ENCODE measurements around the gene EIF3M. TPM values are rescaled to one million over a fixed set of nuclear protein-coding genes. Genes with fewer than 3 reads are reported as not detected.
A peak's percentile ranks its signal among the peaks of the same experiment; 100 is the strongest.

EIF3M gene
- total and polyA plus RNA-seq, 9 donors = 306 to 374 (median 346) TPM

DNA sequence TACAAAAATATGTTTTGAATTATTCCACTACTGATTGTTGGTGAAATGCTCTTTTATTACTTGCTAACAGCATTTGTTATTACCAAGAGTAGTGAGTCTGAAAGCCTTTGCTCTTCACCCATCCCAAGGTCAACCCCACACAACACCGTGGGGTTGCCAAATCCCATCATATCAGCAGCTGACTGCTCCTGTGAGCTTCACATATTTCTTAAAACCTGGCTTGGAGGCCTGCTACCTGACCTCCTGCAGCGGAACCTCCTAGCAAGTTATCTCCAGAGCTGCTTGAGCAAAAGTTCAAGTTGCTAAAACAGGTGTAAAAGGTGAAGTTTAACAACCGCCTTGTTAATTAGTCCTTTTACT, 20.1 kb upstream of the EIF3M start:
- H3K4me1 ChIP-seq (ENCODE audit: control insufficient read depth, insufficient read depth, low read length) = no peaks in the 10 kb centered on the region
- H3K27ac ChIP-seq (ENCODE audit: low read length) = no peak overlapping the region
- H3K36me3 ChIP-seq (ENCODE audit: control insufficient read depth, insufficient read depth, low read length) = no peaks in the 10 kb centered on the region
- no peaks in the 10 kb centered on the region for H3K27me3 ChIP-seq (ENCODE audit: control insufficient read depth, insufficient read depth, low read length)
- no peak for DNase-seq
- WGBS (ENCODE audit: insufficient coverage) = 0% methylated on average over 1 of the region's 3 CpGs
- H3K9me3 ChIP-seq (replicated peaks; ENCODE audit: control insufficient read depth, low read depth, low read length) = no peaks in the 10 kb centered on the region
- H3K4me3 ChIP-seq (ENCODE audit: low read length) = no peak overlapping the region

DNA sequence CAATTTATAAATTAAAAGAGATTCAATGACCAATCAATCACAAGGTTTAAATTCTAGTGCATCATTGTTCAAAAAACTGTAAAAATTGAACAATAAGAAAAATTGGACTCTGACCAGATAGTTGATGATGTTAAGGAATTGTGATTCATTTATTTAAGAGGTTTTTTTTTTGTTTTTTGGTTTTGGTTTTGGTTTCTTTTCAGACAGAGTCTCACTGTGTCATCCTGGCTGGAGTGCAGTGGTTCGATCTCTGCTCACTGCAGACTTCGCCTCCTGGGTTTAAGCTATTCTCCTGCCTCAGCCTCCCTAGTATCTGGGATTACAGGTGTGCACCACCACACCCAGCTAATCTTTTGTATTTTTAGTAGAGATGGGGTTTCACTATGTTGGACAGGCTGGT, 17.1 kb upstream of the EIF3M start:
- DNase-seq = no peak
- Histone ChIP-seq H3K9me3 (replicated peaks; ENCODE audit: control insufficient read depth, low read depth, low read length) (no peaks in the 10 kb centered on the region), H3K4me3 (ENCODE audit: low read length) (no peak overlapping the region), H3K4me1 (ENCODE audit: control insufficient read depth, insufficient read depth, low read length) (no peaks in the 10 kb centered on the region), H3K27me3 (ENCODE audit: control insufficient read depth, insufficient read depth, low read length) (no peaks in the 10 kb centered on the region), H3K36me3 (ENCODE audit: control insufficient read depth, insufficient read depth, low read length) (no peaks in the 10 kb centered on the region), H3K27ac (ENCODE audit: low read length) (no peak overlapping the region)
- no CpG with 5 or more reads among the region's 2 CpGs for WGBS (ENCODE audit: insufficient coverage)

DNA sequence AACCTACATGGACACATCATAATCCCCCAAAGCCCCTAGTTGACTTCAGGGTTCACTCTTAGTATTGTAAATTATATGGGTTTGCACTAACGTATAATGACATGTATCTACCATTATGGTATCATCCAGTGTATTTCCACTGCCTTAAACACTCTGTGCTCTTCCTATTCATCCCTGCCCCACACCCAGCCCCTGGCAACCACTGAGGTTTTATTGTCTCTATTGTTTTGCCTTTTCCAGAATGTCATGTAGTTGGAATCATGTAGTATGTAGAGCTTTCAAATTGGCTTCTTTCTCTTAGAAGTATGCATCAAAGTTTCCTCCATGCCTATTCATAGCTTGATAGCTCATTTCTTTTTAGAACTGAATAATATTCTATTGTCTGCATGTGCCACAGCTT, 16.5 kb upstream of the EIF3M start:
- no peaks in the 10 kb centered on the region for H3K36me3 ChIP-seq (ENCODE audit: control insufficient read depth, insufficient read depth, low read length)
- DNase-seq = no peak
- WGBS (ENCODE audit: insufficient coverage) = no CpG with 5 or more reads among the region's 1 CpG
- H3K27ac ChIP-seq (ENCODE audit: low read length) = no peak overlapping the region
- H3K9me3 ChIP-seq (replicated peaks; ENCODE audit: control insufficient read depth, low read depth, low read length) = no peaks in the 10 kb centered on the region
- H3K27me3 ChIP-seq (ENCODE audit: control insufficient read depth, insufficient read depth, low read length) = no peaks in the 10 kb centered on the region
- no peak overlapping the region for H3K4me3 ChIP-seq (ENCODE audit: low read length)
- H3K4me1 ChIP-seq (ENCODE audit: control insufficient read depth, insufficient read depth, low read length) = no peaks in the 10 kb centered on the region

DNA sequence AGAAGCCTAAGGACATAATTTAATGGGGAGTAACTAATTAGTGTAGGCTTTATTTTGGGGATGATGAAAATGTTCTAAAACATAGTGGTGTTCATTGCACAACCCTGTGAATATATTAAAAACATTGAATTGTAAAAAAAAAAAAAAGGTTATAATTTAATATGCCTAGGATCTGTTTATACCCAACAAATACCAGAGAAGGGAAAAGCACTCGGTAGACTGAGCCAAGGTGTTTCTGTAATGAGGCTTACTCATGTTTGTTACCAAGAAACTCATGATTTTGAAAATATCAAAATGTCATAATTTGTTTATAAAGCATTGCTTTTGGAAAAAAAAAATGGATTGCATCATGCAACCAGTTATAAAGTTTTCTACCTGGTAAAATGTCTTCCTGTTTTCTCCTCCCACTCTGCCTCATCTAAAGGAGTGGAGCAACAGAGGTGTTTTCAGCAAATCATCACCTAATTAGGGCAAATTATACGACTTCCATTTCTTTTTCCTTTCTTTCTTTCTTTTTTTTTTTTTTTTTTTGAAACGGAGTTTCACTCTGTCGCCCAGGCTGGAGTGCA, 14.2 kb upstream of the EIF3M start:
- Histone ChIP-seq H3K9me3 (replicated peaks; ENCODE audit: control insufficient read depth, low read depth, low read length) (no peaks in the 10 kb centered on the region), H3K4me3 (ENCODE audit: low read length) (no peak overlapping the region), H3K4me1 (ENCODE audit: control insufficient read depth, insufficient read depth, low read length) (no peaks in the 10 kb centered on the region), H3K36me3 (ENCODE audit: control insufficient read depth, insufficient read depth, low read length) (no peaks in the 10 kb centered on the region), H3K27ac (ENCODE audit: low read length) (no peak overlapping the region), H3K27me3 (ENCODE audit: control insufficient read depth, insufficient read depth, low read length) (no peaks in the 10 kb centered on the region)
- 83% methylated on average over 1 of the region's 4 CpGs for WGBS (ENCODE audit: insufficient coverage)
- no peak for DNase-seq

DNA sequence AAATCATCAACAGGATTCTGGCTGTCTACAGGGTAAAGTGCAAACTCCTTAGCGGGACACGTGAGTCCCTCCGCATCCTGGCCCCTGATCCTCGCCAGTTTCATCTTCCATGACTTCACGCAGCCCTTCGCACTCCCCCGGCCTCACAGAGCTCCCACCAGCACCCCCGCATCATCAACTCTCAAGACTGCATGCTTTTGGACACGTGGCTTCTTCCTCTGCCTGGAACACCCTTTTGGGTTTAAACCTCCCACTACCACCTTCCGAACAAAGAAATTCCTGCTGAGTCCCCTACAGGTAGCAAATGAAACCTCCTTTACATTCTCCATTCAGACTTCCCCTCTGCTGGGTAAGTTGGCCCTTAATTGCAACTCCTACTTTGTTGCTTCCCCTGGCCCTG, 12.6 kb upstream of the EIF3M start:
- Histone ChIP-seq H3K27me3 (ENCODE audit: control insufficient read depth, insufficient read depth, low read length) (no peaks in the 10 kb centered on the region), H3K27ac (ENCODE audit: low read length) (no peak overlapping the region), H3K9me3 (replicated peaks; ENCODE audit: control insufficient read depth, low read depth, low read length) (no peaks in the 10 kb centered on the region), H3K4me1 (ENCODE audit: control insufficient read depth, insufficient read depth, low read length) (no peaks in the 10 kb centered on the region), H3K4me3 (ENCODE audit: low read length) (no peak overlapping the region), H3K36me3 (ENCODE audit: control insufficient read depth, insufficient read depth, low read length) (no peaks in the 10 kb centered on the region)
- DNase-seq = no peak
- WGBS (ENCODE audit: insufficient coverage) = 53% methylated on average over 10 of the region's 10 CpGs

DNA sequence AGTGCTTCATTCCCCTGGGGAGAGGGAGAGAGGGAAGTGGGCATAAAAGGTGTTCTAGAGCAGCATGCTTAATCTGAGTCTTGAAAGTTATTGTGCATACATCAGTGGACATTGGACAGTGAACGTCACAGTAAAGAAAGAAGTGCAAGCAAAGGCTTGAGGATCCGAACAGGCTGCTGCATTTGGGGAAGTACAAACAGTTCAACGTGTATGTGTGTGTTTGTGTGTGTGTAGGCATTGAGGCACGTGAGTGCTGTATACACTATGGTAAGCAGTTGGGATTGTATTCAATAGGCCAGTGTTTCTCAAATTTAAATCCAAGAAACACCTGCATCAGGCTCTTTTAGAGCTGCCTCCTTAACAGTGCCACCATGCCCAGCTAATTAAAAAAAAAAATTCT, 10.4 kb upstream of the EIF3M start:
- H3K27me3 ChIP-seq (ENCODE audit: control insufficient read depth, insufficient read depth, low read length) = no peaks in the 10 kb centered on the region
- 100% methylated on average over 1 of the region's 4 CpGs for whole genome bisulfite sequencing (ENCODE audit: insufficient coverage)
- H3K4me3 ChIP-seq (ENCODE audit: low read length) = no peak overlapping the region
- H3K4me1 ChIP-seq (ENCODE audit: control insufficient read depth, insufficient read depth, low read length) = no peaks in the 10 kb centered on the region
- no peaks in the 10 kb centered on the region for H3K36me3 ChIP-seq (ENCODE audit: control insufficient read depth, insufficient read depth, low read length)
- DNase-seq = peak; percentile 5
- H3K27ac ChIP-seq (ENCODE audit: low read length) = no peak overlapping the region
- H3K9me3 ChIP-seq (replicated peaks; ENCODE audit: control insufficient read depth, low read depth, low read length) = no peaks in the 10 kb centered on the region

DNA sequence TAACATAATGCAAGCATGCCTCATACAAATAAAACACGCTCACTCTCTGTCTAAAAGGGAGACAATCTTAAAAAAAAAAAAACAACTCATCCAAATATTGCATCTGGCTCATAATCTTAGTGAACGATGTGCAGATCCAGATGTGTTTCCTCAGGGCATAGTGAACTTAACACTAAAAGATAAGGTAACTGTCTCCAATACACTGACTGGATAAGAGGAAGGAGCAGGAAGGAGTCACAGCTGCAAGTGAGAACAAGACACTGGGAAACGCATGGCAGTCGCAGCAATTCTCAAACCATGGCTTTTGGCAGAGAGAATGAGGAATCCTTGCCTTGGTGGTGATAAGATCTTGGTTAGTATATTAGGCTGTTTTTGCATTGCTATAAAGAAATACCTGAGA, 9.2 kb upstream of the EIF3M start:
- DNase-seq = no peak
- H3K4me1 ChIP-seq (ENCODE audit: control insufficient read depth, insufficient read depth, low read length) = no peaks in the 10 kb centered on the region
- no peak overlapping the region for H3K27ac ChIP-seq (ENCODE audit: low read length)
- H3K27me3 ChIP-seq (ENCODE audit: control insufficient read depth, insufficient read depth, low read length) = no peaks in the 10 kb centered on the region
- WGBS (ENCODE audit: insufficient coverage) = 68% methylated on average over 2 of the region's 4 CpGs
- no peak overlapping the region for H3K4me3 ChIP-seq (ENCODE audit: low read length)
- no peaks in the 10 kb centered on the region for H3K36me3 ChIP-seq (ENCODE audit: control insufficient read depth, insufficient read depth, low read length)
- H3K9me3 ChIP-seq (replicated peaks; ENCODE audit: control insufficient read depth, low read depth, low read length) = no peaks in the 10 kb centered on the region

DNA sequence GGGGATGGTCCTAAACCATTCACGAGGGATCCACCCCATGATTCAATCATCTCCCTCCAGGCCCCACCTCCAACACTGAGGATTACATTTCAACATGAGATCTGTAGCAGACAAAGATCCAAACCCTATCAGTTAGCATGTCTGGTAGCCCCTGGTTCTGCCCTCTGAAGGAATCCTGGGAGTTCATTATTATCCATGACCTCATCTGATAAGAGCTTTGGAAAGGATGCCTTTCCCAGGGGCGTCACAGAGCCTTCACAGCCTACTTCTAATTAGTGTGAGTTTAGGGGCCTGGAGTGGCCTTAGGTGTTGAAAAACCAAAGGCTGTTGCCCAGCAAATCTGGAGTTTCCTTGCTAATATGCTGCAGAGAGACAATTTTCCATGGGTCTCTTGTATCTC, 8.6 kb upstream of the EIF3M start:
- no peak for DNase-seq
- Histone ChIP-seq H3K27me3 (ENCODE audit: control insufficient read depth, insufficient read depth, low read length) (no peaks in the 10 kb centered on the region), H3K4me1 (ENCODE audit: control insufficient read depth, insufficient read depth, low read length) (no peaks in the 10 kb centered on the region), H3K9me3 (replicated peaks; ENCODE audit: control insufficient read depth, low read depth, low read length) (no peaks in the 10 kb centered on the region), H3K4me3 (ENCODE audit: low read length) (no peak overlapping the region), H3K36me3 (ENCODE audit: control insufficient read depth, insufficient read depth, low read length) (no peaks in the 10 kb centered on the region), H3K27ac (ENCODE audit: low read length) (no peak overlapping the region)
- no CpG with 5 or more reads among the region's 2 CpGs for WGBS (ENCODE audit: insufficient coverage)

DNA sequence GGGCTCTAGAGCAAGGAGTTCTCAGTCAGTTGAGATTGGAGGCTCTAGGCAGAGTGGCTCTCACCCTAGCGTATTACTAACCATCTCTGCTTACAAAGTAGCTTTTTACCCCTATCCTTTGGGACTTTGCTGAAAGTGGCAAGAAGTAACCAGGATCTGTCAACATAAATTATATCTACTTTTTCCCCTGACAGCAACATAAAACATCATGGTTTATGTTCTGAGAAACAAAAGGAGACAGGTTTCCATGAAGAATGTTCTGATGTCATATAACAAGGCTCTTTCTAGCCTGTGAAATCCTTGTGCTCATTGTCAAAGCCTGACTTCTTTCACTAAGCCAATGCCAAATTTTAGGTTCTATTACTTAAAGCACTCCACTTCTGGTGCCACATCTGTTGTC, 7.2 kb upstream of the EIF3M start:
- Histone ChIP-seq H3K27me3 (ENCODE audit: control insufficient read depth, insufficient read depth, low read length) (no peaks in the 10 kb centered on the region), H3K36me3 (ENCODE audit: control insufficient read depth, insufficient read depth, low read length) (no peaks in the 10 kb centered on the region), H3K9me3 (replicated peaks; ENCODE audit: control insufficient read depth, low read depth, low read length) (no peaks in the 10 kb centered on the region), H3K27ac (ENCODE audit: low read length) (no peak overlapping the region), H3K4me3 (ENCODE audit: low read length) (no peak overlapping the region), H3K4me1 (ENCODE audit: control insufficient read depth, insufficient read depth, low read length) (no peaks in the 10 kb centered on the region)
- no peak for DNase-seq
- no CpG with 5 or more reads among the region's 1 CpG for WGBS (ENCODE audit: insufficient coverage)

DNA sequence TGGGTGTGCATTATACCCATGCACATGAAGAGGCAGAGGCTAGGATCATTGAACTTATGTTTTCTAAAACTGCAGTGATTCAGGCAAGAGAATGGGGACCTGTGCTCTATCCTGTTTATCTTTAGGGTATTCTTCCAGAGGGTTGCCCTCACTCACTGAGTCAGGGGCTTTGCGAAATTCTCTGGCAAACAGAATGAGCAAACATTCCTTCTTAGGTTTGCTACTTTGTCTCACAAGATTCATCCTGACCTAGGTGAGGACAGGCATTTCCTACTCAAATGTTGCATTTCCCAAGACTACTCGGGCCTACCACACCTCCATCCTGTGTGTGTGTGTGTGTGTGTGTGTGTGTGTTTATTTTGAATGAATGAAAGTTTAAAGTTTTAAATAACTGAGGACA, 2.7 kb upstream of the EIF3M start:
- H3K9me3 ChIP-seq (replicated peaks; ENCODE audit: control insufficient read depth, low read depth, low read length) = peaks cover 3% of the 10 kb centered on the region
- WGBS (ENCODE audit: insufficient coverage) = 89% methylated on average over 1 of the region's 2 CpGs
- H3K36me3 ChIP-seq (ENCODE audit: control insufficient read depth, insufficient read depth, low read length) = no peaks in the 10 kb centered on the region
- H3K27me3 ChIP-seq (ENCODE audit: control insufficient read depth, insufficient read depth, low read length) = no peaks in the 10 kb centered on the region
- DNase-seq = no peak
- H3K4me3 ChIP-seq (ENCODE audit: low read length) = no peak overlapping the region
- H3K4me1 ChIP-seq (ENCODE audit: control insufficient read depth, insufficient read depth, low read length) = peaks cover 3% of the 10 kb centered on the region
- no peak overlapping the region for H3K27ac ChIP-seq (ENCODE audit: low read length)

DNA sequence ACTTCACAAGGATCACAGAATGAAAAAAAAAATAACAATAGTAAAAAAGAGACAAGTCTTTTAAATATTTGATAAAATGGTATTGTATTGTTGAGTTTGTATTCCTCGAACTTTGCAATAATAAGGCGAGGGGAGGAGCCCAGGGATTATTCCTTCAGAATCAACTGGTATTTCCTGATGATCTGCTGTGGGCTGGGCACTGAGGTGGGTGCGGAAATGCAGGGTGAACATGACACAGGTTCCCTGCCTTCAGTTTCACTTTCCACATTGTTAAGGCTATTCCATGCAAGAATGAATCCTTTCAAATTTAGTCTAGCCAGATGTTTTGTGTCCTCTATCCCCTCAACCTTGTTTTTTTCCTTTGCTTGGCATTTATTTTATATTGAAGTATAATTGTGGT, 2.1 kb upstream of the EIF3M start:
- Histone ChIP-seq H3K4me3 (ENCODE audit: low read length) (no peak overlapping the region), H3K4me1 (ENCODE audit: control insufficient read depth, insufficient read depth, low read length) (peaks cover 3% of the 10 kb centered on the region), H3K9me3 (replicated peaks; ENCODE audit: control insufficient read depth, low read depth, low read length) (peaks cover 3% of the 10 kb centered on the region), H3K27ac (ENCODE audit: low read length) (no peak overlapping the region), H3K27me3 (ENCODE audit: control insufficient read depth, insufficient read depth, low read length) (no peaks in the 10 kb centered on the region), H3K36me3 (ENCODE audit: control insufficient read depth, insufficient read depth, low read length) (peaks cover under 1% of the 10 kb centered on the region)
- no peak for DNase-seq
- WGBS (ENCODE audit: insufficient coverage) = 94% methylated on average over 2 of the region's 3 CpGs

All from muscle of leg (tissue), 11 donors.